Measurements from ENCODE around the gene NUMB.

GRCh38 chr14:73376585-73376984 lies 81.8 kb downstream of the NUMB start:
- TF ChIP-seq CTCF (conservative IDR thresholded peaks at IDR 0.05 in 1 of 2, IDR thresholded peaks at IDR 0.05 in 1 of 2; ENCODE audit: low read depth in 1 of 2, low read length in 2 of 2), result no peak
- no peak for TF ChIP-seq EZH2 (IDR thresholded peaks at IDR 0.05; ENCODE audit: low read length, missing control alignments)
